ENCODE measurements around the gene RXFP2. TPM values are rescaled to one million over a fixed set of nuclear protein-coding genes. Genes with fewer than 3 reads are reported as not detected.

The RXFP2 gene
- total RNA-seq, 1 experiment from 2014 or later = not detected

DNA sequence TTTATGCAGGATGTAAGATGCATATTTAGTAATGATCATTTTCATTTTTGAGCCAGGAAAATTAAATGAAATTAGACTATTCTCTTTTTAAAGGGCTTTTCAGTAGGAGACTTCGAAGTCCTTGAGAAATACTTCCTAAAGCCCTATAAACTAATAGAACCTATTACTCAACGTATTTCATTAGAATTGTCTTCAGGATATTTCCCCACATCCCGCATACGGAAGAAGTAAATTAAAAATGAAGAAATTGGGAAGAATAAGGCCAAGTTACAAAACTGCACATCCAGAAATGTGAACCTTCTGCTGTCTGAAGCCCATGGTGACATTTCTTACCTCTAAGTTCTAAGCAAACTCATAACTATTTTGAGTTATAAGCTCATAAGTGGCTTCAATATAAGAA, 66.5 kb downstream of the RXFP2 start:
- Histone ChIP-seq H3K9me3 (no peaks in the 10 kb centered on the region), H3K27me3 (replicated peaks; ENCODE audit: control insufficient read depth, insufficient read depth, low read length) (no peaks in the 10 kb centered on the region; the same call in 1 of the 2 replicates), H3K4me3 (ENCODE audit: low read depth, low read length) (no peak overlapping the region), H3K36me3 (ENCODE audit: control insufficient read depth, insufficient read depth, low read length) (no peaks in the 10 kb centered on the region), H3K4me1 (no peaks in the 10 kb centered on the region)
- H3K4me3 Mint-ChIP-seq (ENCODE audit: unreplicated experiment) = no peak overlapping the region
- peaks cover 17% of the 10 kb centered on the region for H3K27me3 Mint-ChIP-seq (ENCODE audit: insufficient read depth, unreplicated experiment)
- no peaks in the 10 kb centered on the region for H3K36me3 Mint-ChIP-seq (ENCODE audit: insufficient read depth, unreplicated experiment)
- ChIA-PET CTCF (no interaction called here), POLR2A (no interaction called here)
- H3K27ac Mint-ChIP-seq (ENCODE audit: unreplicated experiment) = no peak overlapping the region
- intact Hi-C loops (cut with micrococcal nuclease; ENCODE audit: unreplicated experiment) = no loop called here
- no TSS peak for BruUV-seq (replicated peaks)
- no peaks in the 10 kb centered on the region for H3K4me1 Mint-ChIP-seq (ENCODE audit: low read depth, unreplicated experiment)
- TF ChIP-seq, protein P1, sequence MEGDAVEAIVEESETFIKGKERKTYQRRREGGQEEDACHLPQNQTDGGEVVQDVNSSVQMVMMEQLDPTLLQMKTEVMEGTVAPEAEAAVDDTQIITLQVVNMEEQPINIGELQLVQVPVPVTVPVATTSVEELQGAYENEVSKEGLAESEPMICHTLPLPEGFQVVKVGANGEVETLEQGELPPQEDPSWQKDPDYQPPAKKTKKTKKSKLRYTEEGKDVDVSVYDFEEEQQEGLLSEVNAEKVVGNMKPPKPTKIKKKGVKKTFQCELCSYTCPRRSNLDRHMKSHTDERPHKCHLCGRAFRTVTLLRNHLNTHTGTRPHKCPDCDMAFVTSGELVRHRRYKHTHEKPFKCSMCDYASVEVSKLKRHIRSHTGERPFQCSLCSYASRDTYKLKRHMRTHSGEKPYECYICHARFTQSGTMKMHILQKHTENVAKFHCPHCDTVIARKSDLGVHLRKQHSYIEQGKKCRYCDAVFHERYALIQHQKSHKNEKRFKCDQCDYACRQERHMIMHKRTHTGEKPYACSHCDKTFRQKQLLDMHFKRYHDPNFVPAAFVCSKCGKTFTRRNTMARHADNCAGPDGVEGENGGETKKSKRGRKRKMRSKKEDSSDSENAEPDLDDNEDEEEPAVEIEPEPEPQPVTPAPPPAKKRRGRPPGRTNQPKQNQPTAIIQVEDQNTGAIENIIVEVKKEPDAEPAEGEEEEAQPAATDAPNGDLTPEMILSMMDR (IDR thresholded peaks at IDR 0.05; ENCODE audit: insufficient read depth in 1 of 2, low read depth in 1 of 2, low read length in 1 of 2, severe bottlenecking in 1 of 2, unreplicated experiment in 1 of 2) = no peak
- peaks cover 10% of the 10 kb centered on the region for H3K9me3 Mint-ChIP-seq (ENCODE audit: unreplicated experiment)
- DNase-seq = no peak

- H3K4me1 ChIP-seq = no peaks in the 10 kb centered on the region
- Mint-ChIP-seq H3K4me3 (ENCODE audit: unreplicated experiment) (no peak overlapping the region), H3K27ac (ENCODE audit: unreplicated experiment) (no peak overlapping the region), H3K36me3 (ENCODE audit: insufficient read depth, unreplicated experiment) (no peaks in the 10 kb centered on the region), H3K9me3 (ENCODE audit: unreplicated experiment) (peaks cover 21% of the 10 kb centered on the region), H3K4me1 (ENCODE audit: low read depth, unreplicated experiment) (no peaks in the 10 kb centered on the region), H3K27me3 (ENCODE audit: insufficient read depth, unreplicated experiment) (peaks cover 20% of the 10 kb centered on the region)
- no TSS peak for BruUV-seq (replicated peaks)
- intact Hi-C loops (cut with micrococcal nuclease; ENCODE audit: unreplicated experiment) = no loop called here
- TF ChIP-seq, protein P1 (IDR thresholded peaks at IDR 0.05; ENCODE audit: insufficient read depth in 1 of 2, low read depth in 1 of 2, low read length in 1 of 2, severe bottlenecking in 1 of 2, unreplicated experiment in 1 of 2) = no peak
- no peak overlapping the region for H3K4me3 ChIP-seq (ENCODE audit: low read depth, low read length)
- no peaks in the 10 kb centered on the region; the same call in 1 of the 2 replicates for H3K27me3 ChIP-seq (replicated peaks; ENCODE audit: control insufficient read depth, insufficient read depth, low read length)
- no peaks in the 10 kb centered on the region for H3K9me3 ChIP-seq
- H3K36me3 ChIP-seq (ENCODE audit: control insufficient read depth, insufficient read depth, low read length) = no peaks in the 10 kb centered on the region
- DNase-seq = no peak
- POLR2A ChIA-PET = no interaction called here
- CTCF ChIA-PET = interaction anchor here (0.9 kb wide), 1 partner anchor 383 kb away, joined by 3 read pairs; no protein-coding TSS in a partner anchor
Measured at GRCh38 chr13:31807090-31807541, 67.8 kb downstream of the RXFP2 start.

DNA sequence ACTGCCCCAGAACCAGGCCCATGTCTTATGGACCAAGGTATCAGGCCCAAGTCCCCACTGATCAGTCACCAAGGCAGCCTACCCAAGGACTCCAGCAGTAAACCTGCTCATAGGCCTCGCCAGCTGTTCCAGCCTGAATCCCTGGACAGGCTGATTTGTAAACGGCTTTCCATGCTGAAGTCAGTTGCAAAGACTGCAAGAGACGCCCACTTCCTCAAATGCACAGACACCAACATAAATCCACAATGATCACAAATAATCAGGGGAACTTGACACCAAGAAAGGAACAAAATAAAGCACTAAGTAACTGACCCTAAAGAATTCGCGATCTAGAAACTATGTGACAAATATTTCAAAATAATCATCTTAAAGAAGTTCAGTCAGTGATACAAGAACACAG, 75.2 kb downstream of the RXFP2 start:
- TF ChIP-seq, protein P1 (IDR thresholded peaks at IDR 0.05; ENCODE audit: insufficient read depth in 1 of 2, low read depth in 1 of 2, low read length in 1 of 2, severe bottlenecking in 1 of 2, unreplicated experiment in 1 of 2) = no peak
- intact Hi-C loops (cut with micrococcal nuclease; ENCODE audit: unreplicated experiment) = no loop called here
- Histone ChIP-seq H3K36me3 (ENCODE audit: control insufficient read depth, insufficient read depth, low read length) (no peaks in the 10 kb centered on the region), H3K4me1 (no peaks in the 10 kb centered on the region), H3K27me3 (replicated peaks; ENCODE audit: control insufficient read depth, insufficient read depth, low read length) (no peaks in the 10 kb centered on the region; the same call in 1 of the 2 replicates), H3K9me3 (no peaks in the 10 kb centered on the region; the same call in 1 of the 2 replicates), H3K4me3 (ENCODE audit: low read depth, low read length) (no peak overlapping the region)
- no peak overlapping the region for H3K27ac Mint-ChIP-seq (ENCODE audit: unreplicated experiment)
- POLR2A ChIA-PET = no interaction called here
- CTCF ChIA-PET = no interaction called here
- BruUV-seq (replicated peaks) = no TSS peak
- H3K4me3 Mint-ChIP-seq (ENCODE audit: unreplicated experiment) = no peak overlapping the region
- H3K36me3 Mint-ChIP-seq (ENCODE audit: insufficient read depth, unreplicated experiment) = no peaks in the 10 kb centered on the region
- H3K4me1 Mint-ChIP-seq (ENCODE audit: low read depth, unreplicated experiment) = no peaks in the 10 kb centered on the region
- peaks cover 43% of the 10 kb centered on the region for H3K9me3 Mint-ChIP-seq (ENCODE audit: unreplicated experiment)
- DNase-seq = no peak
- H3K27me3 Mint-ChIP-seq (ENCODE audit: insufficient read depth, unreplicated experiment) = peaks cover 15% of the 10 kb centered on the region

Data from Caco-2 (cell line).